GM21723 (cell line): ENCODE results near the gene ARHGAP22.

Experiments
- ATAC-seq: cut with Tn5 transposase; IDR thresholded peaks from one replicate; pipeline ENCODE4 v1.9.1; 2021; ENCODE audit warnings: mild to moderate bottlenecking, moderate library complexity; ENCODE audit not compliant: unreplicated experiment

Gene ARHGAP22

DNA sequence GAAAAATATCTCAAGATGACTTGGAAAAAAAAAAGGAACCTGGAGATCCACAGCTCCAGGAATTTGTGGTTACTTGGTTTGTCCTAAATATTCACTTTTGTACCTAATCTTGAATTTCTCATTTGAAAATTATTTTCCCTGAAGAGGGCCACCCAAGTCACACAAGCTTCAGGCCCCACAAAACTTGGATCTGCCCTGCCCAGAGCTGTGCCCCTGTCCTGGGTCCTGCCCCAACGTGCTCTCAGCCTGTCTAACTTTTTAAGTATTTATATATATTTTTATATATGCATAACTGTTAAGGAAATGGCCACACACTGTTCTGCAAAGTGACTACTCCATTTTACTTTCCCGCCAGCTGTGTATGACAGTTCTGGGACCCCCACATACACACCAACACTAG lies 123.5 kb downstream of the ARHGAP22 start:
- ATAC-seq: no peak

DNA sequence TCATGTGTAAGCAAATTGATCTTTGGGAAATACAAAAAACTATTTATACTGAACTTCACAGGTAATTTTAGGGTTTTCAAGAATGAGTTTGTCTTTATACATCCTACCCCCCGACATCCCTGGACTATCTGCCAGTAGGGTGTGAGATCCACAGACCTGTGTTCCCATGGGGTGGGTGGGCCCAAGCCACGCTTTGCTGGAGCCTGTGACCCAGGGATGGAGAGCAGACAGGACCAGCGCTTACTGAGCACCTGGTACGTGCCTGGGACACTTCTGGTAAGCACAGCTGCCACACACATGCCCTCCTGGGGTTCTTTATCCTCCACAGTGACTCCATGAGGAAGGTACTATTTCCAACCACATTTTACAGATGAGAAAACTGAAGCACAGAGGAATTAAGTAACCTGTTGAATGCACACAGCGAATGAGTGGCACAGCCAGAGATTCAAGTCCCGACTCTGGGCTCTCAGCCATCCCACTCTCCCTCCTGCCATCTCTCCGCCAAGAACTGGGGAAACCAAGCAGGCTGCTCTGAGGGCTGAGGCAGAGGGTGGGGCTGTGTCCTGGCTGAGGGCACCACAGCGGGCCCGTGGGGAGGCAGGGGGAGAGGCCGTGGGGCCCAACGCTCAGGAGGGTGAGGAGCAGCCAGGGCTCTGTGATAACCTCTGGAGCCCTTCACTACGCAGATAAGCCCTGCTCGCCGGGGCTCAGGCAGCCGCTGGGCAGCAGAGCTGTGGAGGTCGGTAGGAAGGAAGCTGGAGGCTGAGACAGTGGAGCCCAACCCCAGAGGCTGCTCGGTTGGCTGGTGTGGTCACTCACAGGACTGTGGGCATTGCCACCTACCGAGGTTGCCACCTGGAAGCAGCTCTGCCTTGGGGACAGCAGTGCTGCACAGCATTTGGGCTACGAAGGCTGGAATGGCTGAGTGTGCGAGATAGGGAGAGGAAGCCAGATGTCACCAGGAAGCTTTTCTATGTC lies 124.2 kb downstream of the ARHGAP22 start:
- ATAC-seq: no peak

DNA sequence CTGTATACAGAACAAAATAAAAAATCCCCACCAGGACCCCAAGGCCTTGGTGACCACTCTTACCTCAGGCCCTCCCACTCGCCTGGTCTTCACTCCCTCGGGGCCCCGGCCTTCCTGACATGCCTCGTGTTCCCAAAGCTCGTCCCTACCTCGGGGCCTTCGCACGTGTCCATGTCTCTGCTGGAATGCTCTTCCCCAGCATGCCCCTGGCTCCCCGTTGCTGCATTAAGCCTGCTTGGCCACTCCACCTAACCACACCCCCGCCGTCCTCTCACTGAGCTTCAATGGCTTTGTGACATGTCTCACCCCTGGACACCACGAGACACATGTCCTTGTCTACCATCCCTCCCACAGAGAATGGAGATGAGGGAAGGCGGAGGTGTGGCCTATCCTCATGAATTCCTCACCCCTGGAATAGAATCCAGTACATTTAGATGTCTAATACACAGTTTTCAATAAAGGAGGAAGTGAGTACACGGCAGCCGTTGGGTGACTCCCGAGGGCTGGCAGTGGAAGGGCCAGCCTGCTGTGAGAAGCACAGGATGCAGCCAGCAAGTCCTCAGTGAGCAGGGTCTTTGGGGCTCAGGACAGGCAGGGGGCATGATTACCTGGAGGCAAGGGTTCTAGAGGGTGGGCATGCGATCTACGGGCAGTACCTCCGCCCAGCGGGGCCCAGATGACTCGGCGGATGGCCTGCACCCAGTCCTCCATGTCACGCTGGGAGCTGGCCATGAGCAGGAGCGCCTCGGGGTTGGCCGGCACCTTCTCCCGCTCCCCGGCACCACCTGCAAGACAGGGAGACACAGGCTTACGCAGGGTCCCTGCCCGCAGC lies 125.7 kb downstream of the ARHGAP22 start:
- no peak for ATAC-seq

DNA sequence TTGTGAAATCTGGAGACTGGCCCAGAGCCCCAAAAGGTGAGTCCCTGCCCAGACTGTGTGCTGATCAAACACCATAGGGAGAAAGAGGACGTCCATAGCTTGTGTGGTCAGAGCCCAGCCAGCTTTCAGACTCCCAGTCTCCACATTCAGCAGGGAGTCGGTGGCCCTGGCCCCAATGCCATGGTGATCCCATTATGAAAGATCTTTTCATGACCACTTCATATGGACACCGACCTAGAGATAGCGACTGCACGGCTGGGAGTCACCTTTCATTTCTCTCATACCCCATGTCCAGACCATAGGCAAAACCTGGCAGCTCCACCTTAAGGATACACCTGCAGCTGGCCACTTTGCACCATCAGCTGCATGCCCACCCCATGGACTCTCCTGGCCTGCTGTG lies 126.4 kb downstream of the ARHGAP22 start:
- ATAC-seq: no peak

DNA sequence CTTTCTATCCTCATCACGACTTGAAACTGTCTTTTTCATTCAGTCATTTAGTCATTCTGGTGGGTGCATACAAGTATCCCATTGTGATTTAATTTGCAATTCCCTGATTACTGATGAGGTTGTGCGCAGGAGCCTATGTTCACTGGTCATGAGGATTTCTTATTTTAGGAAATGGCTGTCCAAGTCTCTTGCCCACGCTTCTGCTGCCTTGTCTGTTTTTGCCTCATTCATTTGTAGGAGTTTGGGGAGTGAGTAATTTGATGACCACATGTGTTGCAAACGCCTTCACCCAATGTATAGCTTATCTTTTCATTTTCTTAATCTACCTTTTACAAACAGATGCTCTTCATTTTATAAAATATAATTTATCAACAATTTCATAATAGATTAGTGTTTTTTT lies 127.3 kb downstream of the ARHGAP22 start:
- no peak for ATAC-seq

DNA sequence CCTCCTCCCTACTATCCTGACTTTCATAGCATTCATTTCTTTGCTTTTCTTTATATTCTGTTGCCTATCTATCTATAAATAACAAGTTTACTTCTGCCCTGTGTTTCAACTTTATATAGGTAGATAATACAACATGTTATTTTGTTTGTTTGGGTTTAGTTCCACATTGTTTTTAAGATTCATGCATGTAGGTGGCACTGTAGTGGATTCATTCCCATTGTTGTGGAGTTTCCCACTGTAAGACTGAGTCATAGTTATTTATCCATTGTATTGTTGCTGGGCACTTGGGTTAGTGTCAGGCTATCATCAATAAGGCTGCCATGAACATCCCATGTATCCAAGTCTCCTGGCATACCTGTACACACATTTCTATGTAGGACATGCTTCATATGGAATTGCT lies 127.7 kb downstream of the ARHGAP22 start:
- no peak for ATAC-seq

DNA sequence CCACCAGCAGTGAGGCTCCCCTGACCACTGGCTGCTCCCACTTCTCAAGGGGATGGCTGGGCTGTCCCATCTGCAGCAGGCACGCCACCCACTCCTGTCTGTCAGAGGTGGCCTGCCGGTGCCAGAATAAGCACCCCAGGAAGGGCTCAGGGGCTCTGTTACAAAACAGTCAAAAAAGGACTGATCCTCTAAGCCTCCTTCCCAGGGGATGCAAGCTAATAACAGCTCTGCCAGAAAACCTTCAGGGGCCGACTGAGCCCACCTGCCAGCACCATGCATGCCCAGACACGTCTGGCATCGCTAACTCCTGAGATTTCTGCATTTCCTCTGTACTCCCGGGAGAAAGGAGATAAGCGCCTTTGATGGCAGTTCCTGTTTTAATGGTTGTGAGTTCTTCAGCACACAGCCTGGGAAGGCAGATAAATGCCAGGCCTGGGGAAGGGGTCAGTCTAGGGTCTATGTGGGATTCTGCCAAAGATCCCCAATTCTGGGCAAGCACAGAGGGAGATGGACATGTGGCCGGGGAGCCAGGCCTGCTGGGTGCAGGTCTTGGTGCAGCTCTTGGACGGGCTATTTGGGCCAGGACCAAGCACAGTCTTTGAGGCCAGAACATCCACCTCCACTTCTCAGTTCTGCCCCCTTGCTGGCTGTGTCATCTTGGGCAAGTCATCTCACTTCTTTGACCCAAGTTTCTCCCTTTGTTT lies 128.4 kb downstream of the ARHGAP22 start:
- ATAC-seq: no peak

DNA sequence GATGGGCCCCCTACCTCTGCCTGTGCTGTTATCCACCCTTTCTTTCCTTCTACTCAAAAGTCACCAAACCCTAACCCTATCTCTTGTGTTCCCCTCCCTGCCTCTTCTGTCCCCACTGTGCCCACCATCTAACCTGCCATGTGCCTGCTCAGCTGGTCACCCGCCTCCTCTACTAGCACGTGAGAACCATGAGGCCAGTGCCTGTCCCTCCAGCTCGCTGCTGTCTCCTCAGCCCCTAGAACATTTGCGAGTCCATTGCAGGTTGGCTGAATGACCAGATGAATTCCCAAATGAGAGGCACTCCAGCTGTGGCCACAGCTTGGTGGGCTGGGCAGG lies 129.0 kb downstream of the ARHGAP22 start:
- no peak for ATAC-seq

DNA sequence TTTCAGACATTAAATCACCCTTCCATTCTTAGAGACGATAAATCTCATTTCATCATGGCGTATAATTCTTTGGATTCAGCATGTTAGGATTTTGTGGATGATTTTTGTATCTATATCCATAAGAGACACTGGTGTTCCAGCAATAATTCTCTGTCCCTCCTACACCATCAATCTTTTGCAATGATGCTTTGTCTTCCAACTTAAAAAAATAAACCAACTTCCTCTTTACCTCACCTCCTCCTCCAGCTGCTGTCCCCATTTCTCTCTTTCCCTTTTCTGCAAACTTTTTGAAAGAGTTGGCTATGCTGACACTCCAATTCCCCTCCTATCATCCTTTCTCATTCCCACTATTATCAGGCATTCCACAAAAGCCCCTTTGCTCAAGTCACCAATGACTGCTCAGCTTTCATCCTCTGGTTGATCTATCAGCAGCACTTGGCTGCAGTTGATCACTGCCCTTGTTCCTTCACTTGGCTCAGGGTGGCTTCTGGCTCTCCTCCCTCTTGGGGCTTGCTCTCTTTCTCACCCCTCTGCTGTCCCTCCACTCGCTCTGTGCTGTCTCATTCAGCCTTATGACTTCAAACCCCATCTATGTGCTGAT lies 130.0 kb downstream of the ARHGAP22 start:
- no peak for ATAC-seq

DNA sequence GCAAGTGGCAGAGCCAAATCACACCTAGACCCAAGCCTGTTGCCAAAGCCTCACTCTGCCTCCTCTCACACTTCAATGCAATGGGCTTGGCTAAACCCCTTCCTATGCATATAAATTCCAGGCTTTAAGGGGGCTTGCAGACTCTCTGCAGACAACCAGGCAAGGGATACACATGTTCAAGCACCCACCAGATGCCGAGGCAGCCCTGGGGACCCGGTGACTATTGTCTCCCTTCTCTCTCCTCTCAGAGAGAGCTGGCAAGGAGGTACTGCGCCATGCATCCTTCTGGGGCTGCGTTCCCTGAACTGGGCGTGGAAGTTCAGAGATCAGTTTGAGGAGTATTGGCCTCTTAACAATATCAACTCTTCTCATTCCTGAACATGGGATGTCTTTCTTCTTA lies 131.2 kb downstream of the ARHGAP22 start:
- ATAC-seq: no peak

DNA sequence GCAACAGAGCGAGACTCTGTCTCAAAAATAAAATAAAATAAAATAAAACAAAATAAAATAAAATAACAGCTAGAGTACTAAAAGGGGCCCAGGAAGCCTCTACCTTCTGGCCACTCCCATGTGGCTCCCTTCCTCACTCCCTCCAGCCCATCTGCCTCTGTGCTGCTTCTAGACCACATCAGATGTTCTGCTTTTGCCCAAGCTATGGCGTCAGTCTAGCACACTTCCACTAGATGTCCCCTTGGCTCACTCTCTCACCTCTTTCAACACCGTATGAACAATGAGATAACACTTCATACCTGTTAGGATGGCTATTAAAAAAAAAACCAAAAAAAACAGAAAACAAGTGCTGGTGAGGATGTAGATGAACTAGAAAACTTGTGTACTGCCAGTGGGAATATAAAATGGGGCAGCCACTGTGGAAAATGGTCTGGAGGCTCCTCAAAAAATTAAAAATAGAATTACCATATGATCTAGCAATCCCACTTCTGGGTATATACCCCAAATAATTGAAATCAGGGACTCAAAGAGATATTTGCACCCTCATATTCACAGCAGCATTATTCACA lies 132.3 kb downstream of the ARHGAP22 start:
- no peak for ATAC-seq

DNA sequence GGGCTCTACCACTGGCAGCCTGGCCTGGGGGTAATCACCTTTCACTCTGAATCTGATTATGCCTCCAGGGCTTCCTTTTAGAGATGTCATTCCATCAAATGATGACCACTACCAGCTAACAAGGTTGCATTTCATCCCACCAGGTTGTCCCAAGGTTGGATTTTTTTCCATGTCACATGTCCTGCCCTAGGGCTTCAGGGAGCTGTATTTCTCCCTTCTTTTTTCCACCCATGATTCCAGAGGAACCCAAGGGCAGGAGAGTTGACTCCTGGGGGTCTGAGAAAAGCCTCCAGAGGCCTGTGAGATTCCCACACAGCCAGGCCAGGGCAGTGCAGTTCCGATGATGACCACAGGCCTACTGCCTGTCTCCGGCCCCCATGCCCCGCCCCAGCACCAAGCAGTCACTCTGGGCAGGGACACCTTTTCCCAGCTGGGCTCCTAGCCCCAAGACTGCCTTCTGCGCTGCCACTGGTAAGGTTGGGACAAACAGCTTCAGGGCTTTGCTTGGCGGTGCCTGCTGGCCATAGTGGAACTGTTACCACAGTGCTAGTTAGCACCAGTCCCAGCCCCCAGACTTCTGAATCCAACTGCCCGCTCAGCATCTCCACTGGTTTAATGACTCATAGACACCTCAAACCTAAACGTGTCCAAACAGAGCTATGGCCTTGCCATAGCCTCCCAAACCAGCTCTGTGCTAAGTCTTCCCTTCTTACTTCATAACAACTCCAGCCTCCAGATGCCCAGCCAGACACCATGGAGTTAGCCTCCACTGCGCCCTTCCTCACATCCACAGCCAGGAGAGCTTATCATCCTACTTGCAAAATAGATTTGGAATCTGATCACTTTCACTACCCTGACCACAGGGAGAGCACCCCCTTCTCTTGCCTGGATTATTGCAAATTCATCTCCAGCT lies 133.7 kb downstream of the ARHGAP22 start:
- no peak for ATAC-seq

DNA sequence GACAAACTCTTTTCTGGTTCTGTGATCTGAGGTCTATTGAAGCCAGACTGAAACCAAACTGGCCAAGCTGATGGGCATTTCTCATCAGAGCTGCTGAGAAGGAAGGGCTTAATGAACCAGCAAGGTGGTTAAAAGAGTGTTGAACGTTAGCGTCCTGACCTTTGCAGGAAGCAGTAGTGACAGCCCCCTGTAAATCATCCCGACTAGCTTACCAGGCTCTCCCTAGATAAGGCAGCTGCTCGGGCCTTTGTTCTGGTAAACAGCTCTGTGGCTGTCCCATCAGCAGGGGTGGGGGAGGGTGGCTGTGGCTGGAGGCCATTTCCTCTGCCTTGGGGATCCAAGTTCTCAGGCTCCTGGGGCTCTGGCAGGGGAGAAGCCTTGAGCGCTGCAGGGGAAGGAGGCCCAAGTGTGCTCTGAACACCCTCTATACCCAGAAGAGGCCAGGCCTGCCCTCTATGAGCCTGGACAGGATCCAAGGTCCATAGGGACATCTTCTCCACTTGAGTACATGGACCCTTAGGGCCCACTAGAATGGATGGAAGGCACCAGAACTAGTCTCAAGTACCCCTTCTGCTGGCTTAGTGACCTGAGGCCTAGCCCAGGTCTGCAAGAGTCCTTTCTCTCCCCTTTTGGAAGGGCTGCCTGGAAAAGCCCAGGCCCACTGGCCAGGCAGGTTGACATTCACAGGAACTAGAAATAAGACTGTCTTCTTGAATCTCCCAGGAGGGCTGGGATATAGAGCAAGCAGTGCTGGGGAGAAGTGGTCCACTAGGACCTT lies 134.6 kb downstream of the ARHGAP22 start:
- ATAC-seq: no peak

DNA sequence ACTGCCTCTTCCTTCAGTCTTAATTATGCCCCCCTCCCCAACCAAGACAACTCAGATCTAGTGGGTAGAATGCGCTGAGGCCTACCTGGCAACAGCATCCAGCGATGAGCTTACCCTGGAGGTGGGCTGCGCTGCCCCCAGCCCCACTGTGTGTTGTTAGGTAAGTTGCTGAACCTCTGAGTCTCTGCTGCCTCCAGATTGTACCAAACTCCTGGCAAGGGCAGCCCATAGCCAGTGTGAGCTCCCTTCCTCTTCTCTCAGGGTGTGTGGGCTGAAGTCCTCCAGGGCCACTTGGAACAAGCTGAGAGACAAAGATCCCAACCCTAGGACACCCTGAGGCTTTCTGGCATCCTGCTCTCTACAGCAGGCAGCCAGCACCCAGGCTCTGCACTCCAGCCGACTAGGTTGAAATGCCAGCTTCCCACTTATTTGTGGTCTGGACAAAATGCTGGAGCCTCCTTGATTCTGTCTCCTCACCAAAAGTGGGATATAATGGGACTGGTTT lies 135.3 kb downstream of the ARHGAP22 start:
- no peak for ATAC-seq

DNA sequence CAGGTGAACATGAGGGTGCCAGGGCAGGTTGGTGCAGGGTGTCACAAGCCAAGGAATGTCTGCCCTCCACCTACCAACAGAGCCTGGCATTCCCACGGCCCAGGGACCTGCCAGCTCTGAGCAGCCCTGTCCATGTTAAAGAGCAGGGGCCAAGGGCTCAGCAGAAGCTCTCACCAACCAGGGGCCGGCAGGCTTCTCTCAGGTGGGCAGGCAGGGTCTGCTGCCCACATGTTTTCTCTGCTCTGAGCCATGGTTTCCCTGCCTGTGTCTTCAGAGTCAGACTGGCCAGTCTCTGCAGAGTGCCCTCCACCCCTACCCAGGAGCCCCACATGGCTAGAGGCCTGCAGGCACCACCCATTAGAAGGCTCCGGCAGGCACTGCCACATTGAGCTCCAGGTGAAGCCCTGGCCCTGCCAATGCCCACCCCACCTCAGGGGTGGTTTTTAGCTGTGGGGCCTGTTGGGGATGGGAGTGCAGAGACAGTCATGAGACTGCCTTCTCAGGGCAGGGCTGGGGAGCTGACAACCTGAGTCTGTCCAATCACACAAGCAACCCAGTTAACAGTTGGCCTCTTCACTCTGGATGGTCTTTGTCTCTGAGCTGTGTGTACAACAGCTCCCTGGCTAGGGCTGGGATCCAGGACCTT lies 135.9 kb downstream of the ARHGAP22 start:
- ATAC-seq: no peak

DNA sequence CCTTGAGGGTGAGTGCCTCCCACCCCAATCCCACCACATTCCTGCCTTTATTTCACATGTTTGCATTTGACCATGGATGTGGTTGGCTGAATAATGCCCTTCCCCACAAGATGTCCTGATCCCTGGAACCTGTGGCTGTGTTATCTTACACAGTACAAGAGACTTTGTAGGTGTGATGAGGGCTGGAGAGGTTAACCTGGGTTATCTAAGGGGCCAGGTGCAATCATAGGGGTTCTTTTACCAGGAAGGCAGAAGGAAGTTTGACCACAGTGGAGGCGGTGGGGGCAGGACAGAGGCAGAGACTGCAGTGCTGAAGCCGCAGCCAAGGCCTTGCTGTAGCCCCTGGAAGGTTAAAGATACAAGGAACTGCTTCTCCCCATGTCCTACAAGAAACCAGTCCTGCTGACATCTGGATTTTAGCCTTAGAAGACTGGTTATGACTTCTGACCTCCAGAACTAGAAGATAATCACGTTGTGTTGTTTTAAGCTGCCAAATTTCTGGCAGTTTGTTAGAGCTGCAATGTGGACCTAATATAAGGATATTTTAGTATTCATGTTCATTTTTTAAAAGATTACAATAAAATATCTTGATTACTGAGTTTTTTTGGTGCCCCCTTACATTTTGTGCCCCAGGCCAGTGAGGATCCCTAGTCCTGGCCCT lies 136.6 kb downstream of the ARHGAP22 start:
- ATAC-seq: no peak

DNA sequence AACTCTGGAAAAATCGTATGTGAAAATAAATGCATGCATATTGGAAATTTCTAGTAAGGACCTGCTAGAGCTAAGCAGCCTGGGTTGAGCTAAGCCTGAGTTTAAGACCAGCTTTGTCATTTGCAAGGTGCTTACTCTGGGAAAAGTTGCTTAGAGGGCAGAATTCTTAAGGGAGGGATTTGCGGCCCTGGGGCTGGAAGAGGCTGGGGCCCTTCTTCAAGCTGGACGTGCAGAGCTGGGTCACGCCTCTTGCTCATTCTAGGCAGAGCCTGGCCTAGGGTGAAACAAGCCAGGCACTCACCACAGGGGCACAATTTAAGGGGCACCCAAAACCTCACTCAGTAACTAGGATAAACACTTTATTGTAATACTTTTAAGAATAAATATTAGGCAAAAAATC lies 137.2 kb downstream of the ARHGAP22 start:
- no peak for ATAC-seq
